ENCODE data around the gene MTA1.

The MTA1 gene

DNA sequence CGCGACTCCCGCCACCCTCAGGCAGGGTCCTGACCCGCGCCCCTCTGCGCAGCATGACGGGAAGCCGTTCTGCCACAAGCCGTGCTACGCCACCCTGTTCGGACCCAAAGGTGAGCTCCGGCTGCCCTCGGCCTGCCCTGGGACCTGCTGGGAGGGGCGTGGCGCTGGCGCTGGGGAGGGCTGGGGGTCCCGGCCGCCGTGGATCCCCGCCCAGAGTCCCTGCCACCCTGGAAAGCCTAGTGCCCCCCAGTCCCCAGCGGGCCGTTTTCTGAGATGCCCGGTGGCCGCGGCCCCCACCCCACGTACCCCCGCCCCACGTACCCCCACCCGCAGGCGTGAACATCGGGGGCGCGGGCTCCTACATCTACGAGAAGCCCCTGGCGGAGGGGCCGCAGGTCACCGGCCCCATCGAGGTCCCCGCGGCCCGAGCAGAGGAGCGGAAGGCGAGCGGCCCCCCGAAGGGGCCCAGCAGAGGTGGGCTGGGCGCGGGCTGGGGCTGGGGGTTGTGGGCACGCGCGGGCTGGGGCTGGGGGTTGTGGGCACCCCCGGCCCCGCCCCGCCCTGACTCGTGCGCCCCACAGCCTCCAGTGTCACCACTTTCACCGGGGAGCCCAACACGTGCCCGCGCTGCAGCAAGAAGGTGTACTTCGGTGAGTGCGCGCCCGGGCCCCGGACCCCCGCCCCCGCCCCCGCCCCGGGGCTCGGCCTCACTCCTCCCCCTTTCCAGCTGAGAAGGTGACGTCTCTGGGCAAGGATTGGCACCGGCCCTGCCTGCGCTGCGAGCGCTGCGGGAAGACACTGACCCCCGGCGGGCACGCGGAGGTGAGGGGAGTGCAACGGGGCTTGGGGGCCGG is 59.0 kb downstream of the MTA1 start:
- DNase-seq, result peak; percentile 50

DNA sequence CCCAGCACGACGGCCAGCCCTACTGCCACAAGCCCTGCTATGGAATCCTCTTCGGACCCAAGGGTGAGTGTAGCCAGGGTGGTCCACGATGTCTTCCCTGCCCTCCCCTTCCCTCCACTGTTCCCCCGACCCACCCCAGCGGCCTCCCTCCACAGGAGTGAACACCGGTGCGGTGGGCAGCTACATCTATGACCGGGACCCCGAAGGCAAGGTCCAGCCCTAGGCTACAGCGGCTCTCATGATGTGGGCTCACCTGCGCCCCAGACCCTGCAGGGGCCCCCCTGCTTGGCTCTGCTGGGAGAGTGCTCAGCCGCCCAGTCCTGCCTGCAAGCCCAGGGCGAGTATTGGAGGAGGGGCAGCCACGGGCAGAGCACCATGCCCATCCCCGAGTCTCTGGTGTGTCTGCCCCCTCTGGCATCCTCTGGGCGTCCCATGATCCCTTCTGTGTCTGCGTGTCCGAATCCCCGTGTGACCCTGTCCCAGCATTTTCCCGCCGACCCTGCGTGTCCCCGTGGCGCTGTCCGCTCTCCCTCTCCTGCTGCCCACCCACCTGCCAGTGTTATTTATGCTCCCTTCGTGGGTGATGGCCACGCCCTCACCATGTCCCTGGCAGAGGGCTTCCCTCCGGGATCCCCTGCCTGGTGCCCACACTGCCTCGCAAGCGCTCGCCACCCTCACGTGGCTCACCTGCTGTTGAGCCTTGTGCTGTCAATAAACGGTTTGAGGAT is 60.0 kb downstream of the MTA1 start:
- no peak for DNase-seq

DNA sequence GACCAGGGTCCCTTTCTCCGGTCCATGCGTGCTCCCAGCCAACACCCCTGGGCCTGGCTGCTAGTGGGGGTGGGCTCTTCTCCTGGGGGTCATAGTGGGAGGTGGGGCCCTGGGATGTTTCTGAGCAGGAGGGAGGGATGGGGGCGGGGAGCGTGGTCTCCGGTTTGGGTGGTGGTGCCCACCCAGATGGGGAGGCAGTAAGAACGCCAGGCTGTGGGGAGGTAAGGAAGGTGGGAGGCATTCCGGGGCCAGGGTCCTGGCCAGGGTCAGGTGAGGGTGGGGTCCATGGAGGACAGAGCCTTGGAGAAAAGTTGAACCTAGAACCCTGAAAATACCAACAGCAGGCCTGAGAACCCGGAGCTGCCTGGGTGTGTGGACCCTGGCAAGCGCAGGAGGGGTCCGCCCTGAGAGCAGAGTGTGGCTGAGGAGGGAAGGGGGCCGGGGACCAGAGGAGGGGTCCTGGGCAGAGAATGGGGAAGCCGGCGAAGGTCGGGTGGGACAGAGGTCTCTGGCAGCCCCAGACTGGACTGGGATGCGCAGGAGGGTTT is 60.6 kb downstream of the MTA1 start:
- DNase-seq, result no peak

DNA sequence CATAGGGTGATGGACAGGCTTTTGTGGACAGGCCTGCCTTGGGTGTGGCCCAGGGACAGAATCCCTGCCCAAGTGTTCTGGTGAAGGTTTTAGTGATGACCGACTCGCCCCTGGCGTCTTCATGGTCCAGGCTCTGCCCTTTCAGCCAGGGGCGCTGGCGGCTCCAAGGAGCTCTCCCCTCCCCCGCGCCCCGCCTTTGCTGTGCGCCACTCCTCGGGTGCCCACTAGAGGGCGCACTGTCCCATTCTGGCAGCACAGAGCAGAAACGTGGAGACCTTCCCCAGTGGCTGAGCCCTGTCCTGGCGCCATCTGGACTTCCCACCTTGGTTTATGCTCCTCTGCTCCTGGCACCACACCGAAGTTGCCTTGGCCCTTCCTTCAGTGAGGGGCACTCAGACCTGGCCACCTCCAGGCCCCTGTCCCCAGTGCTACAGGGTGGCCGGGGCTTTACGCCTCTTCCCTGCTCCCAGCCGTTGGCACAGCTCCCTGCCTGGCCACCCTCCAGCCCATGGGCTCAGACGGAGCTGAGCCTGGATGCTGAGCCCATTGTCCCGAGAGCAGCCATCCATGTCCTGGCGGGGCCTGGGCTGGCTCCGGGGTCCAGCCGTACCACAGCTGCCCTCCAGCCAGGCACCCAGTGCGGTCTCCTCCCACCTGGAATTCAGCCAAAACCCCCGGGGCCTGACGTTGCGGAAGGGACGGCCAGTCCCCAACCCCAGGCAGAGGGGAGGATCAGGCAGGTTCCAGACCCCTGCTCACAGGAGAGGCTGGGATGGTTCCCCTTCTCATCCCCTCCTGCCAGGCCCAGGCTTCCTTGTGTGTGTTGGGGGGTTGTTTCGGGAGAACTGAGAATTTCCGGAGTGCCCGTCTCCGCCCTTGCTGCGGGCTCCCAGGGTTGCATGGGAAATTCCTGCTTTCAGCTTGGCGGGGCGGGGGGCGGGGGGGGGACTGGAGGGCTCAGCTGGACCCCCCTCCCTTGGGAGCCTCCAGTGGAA is 61.5 kb downstream of the MTA1 start:
- DNase-seq, result peak; percentile 87

DNA sequence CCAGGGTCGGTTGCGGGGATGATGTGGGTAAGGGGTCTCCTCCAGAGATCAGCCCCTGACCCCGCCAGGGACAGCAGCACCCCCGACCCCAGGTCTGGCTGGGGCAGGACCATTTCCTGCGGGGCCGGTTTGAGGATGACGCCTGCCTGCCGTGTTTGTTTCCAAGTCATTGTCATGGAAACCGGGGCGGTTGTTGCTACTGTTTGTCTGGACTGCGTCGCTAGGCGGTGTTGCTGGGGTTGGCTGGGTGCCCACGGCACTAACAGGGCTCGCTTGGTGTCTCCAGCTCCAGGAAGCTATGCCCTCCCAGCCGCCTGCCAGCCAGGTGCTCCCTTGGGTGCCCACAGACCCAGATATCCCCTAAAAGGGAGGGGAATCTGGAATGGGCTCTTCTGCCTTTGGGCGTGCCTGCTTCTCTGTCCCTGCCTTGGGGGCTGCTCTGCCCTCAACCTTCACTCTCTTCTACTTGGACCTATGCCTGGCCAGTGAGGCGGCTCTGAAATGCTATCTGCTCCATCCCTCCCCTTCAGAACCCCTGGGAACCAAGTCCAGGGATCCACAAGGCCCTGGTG is 62.3 kb downstream of the MTA1 start:
- DNase-seq, result peak; percentile 96

DNA sequence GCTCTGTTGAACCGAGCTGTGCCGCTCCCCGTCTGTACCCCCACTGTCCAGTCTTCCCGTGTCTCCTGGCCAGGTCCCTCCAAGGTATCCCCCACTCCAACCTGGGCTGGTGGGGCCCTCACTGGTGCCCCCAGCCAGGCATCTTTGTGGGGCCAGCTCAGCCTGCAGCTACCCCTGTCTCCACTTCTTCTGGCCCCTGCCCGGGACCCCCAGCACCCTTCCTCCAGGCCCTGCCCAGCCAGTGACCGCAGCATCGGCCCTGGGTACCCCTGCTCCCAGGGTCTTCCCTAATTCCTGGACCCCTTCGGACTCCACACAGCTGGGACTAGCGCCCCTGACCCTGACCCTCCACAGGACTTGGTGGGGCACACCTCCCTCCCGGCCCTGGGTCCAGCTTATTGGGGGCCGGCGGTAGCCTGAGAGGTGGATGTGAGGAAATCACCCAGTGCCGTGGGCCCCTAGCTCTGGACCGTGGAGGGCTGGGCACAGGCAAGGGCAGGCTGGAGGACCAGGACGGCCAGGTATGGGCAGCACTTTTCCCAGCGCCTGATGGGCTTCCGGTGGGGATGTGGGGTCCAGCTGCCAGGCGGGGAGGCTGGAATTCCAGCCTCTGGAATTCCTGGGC is 63.0 kb downstream of the MTA1 start:
- DNase-seq, result no peak

DNA sequence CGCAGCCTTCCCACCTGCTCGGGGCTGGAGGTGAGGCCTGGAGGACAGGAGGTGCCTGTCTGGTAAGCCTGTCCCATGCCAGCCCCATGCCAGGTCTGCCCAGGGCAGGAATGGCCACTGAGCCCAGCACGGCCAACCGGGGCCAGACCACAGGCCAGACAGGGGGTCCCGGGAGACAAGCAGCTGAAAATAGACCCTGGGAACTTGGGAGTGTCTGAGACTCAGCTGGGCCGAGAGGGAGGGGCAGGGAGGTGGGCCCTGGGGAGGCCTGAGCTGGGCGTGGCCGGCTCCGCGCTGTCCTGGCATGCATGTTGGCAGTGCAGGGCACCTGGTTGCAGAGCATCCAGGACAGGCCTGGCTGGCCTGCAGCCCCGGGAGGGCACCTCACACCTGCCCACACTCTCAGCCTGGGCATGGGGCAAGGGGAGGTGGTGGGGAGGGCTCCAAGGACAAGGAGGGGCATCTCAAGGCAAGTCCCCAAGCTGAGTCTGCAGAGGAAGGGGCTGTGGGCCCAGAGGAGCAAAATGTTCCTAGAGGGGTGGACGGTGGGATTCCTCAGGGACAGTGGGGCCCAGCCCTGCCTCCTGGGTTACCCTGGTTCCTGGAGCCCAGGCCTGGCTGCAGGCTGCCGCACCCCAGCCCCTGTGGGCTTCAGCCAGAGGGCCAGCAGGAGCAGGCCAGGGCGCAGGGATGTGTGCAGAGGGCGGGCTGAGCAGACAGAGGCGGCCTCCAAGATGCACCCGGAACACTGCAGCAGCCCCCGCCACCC is 63.9 kb downstream of the MTA1 start:
- no peak for DNase-seq

DNA sequence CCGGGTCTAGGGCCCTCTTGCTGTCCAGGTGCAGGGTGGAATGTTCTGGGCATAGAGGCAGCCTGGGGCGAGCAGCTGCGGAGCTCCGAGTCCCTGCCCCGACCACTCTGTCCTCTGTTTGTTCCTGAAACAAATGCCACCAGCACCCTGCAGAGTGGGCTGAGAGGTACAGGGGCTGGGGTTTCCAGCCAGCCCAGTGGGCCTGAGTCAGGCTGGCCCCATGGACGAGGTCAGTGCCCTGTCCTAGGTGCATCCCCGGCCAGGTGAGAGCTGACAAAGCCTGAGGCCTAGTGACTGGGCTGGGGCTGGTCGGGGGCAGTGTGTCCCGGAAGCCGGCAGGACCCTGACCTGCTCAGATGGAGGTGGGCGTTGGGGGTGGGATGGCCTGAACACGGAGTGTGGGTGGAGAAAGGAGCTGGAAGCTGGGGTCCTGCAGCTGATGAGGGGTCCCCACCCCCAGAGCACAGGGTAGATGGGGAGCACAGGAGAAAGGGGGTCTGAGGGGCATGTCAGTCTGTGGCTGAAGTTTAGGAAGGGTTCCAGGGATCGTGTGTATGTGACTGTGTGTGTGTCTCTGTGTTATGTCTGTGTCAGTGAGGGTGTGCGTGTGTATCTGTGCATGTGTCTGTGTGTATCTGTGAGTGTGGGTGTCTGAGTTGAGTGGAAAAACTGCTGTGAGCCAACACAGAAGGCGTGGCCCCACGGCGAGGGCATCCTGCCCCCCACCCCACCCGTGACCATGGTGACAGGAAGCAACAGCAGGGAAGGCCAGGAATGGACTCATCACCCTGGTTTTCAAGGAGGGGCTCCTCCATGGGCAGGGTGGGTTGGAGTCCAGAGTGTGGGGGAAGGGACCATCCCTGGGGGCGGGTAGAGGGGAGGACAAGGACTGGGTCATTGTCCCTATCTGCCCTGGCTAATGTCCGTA is 64.7 kb downstream of the MTA1 start:
- DNase-seq, result peak; percentile 56

DNA sequence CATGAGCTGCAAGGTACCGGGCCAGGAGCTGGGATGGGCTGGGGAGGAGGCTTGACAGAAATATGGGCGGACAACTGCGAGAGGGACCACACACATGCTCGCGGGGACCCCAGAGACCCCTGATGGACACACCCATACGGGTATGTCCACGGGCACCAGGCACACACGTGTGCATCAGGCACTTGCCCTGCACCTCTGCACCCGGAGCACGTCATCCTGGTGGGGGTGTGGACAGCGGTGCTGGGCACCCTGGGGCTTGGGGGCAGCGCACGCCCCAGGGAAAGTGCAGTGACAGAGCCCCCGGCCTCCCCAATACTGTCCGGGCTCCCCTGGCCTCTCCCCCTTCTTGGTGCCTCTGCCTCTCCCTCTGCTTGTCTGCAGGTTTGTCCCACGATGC is 65.4 kb downstream of the MTA1 start:
- no peak for DNase-seq

DNA sequence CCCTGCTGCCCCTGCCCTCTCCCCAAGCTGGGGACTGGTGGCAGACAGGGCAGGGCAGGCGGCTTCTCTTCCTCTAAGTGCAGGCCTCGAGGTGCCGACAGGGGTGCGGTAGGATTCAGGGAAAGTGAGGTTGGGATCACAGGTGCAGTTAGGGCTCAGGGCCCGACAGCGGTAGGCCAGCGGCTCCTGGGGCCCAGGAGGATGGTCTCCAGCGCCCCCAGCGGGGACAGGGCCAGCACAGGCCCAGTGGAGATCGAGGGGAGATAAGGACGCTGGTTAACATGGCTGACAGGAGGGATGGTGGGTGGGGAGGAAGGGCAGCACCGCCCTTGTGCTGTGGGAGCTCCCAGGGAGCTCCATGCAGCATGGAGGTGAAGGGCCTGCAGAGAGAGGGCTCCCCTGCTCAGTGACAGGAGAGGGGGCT is 66.1 kb downstream of the MTA1 start:
- DNase-seq, result no peak

DNA sequence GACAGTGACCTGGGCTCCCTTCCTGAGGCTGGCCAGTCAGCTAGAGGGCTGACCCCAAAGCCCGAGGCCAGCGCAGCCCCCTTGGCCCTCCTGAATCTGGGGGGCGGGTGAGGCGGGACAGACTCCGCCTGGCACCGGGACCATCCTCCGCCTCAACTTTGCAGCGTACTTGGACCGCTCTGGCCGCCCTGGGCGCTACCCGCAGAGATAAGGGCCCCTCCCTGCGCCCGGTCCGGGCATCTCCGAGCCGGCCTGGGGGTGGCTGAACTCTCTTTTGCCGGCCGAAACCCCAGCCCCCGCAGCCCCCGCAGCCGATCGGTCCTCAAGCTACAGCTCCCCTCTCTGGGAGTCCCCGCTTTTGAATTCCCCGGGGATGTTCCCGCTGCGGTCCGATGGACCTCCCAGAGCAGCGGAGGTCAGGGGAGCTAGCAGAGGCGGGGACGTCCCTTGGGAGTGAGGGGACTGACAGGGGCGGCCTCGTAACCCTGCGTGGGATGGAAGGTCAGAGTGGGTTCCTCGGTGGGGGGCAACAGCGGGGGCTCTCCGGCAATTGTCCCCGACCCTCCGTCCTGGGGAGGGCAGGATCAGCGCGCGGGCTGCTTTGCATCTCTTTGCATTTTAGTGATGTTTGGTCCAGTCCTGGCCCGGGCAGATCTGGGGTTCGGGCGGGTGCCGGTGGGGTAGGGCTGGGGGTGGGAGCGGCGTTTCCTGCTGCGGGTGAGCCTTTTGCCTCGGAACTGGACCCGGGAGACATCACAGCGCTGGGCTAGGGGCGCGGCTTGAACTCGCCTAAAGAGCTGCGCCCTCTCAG is 66.7 kb downstream of the MTA1 start, which contains the start of gene CRIP1:
Gene CRIP1 (plus strand): TSS at position 724 of the 811 bp plus-strand sequence. CDS start 374 bp downstream, outside the sequence.
- no peak for DNase-seq

DNA sequence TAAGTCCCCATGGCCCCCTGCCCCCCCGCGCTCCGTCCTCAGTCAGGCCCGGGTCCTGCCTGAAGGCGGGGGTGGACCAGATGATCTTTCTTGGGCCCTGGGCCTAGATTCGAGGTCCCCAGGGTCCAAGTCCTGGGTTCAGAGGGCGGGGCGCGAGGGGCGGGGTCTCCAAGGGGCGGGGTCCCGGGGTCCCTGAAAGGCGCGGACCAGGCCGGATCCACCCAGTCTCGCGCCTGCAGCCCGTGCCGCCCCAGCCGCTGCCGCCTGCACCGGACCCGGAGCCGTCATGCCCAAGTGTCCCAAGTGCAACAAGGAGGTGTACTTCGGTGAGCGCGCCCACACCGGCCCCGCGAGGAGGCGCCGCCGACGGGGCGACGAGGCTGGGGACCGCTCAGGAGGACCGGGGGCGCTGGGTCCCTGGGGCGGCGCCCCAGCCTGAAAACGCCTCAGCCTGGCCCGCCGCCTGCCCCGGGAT is 67.4 kb downstream of the MTA1 start:
- DNase-seq, result peak; percentile 49

DNA sequence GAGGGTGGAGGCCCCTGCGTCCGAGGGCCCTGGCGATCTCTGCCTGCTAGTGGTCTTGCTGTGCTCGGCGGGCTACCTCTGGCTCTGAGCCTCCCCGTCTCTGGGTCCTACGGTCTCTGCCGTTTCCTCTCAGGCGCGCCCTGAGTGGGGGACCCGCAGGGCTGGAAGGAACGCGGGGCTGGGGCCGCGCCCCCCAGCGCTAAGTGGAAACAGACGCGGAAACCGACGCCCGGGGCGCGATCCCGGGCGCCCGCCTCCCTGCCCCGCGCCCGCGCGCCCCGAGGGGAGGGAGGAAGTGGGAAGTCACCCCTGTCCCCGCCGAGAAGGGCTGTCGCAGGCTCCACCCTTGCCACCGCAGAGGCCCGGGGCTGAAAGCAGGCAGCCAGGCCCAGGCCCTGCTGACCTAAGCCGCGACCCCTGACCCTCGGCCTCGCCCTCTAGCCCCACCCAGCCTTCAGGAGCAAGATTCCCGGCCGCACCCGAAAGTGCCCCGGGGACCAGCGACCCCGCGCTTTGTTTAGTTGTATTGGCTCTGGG is 67.9 kb downstream of the MTA1 start:
- peak; percentile 66 for DNase-seq

DNA sequence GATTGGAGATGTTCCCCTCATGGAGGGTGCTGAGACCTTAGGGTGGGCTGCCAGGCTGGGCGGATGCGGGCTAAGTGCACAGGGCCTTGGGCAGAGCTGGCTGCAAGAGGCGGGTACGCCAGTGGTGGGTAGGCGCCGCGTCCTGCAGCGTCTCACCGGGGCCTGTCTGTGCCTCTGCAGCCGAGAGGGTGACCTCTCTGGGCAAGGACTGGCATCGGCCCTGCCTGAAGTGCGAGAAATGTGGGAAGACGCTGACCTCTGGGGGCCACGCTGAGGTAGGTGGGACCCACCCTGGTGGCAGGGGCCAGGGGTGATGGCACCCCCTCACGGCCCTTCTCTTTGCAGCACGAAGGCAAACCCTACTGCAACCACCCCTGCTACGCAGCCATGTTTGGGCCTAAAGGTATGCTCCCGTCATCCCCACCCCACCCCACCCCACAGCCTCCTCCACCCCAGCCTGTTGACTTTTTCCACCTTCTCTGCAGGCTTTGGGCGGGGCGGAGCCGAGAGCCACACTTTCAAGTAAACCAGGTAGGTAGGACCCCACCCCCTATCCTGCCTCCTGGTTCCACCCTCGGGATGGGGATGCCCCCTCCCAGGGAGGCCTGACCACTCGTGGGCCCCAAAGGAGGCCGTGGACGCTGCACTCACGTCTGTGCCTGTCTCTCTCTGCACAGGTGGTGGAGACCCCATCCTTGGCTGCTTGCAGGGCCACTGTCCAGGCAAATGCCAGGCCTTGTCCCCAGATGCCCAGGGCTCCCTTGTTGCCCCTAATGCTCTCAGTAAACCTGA is 68.6 kb downstream of the MTA1 start:
- DNase-seq, result no peak

DNA sequence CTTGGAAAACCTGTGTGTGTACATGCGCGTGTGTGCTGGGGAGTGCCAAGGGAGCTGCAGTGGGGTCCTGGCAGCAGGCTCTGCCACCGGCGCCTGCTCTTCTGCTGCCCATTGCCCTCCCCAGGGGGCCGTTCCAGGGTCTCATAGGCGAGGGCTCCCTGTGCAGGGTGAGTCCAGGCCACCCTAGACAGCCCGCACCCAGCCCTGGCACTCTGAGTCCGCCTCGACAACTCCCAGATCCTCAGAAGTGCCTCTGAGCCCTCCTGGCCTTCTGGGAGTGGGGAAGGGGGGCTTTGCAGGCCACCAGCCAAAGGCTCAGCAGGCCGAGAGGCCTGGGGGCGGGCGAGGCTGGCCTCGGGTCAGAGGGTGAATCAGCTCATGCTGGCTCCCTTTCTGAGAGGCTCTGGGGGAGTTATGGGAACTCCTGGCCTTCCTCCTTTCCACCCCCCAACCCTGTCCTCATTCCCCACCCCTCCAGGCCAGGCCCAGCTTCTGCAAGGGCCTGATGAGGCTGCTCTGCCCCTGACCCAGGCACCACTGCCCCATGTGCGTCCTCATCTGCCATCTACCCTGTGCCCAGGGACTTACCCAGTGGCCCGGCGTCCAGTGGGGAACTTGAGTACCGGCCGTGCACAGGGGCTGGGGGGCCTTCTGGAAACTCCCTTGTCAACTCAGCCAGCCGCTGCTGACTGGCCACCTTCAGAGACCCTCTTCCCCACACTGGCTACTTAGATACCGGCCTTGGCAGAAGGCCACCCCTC is 69.3 kb downstream of the MTA1 start:
- no peak for DNase-seq

DNA sequence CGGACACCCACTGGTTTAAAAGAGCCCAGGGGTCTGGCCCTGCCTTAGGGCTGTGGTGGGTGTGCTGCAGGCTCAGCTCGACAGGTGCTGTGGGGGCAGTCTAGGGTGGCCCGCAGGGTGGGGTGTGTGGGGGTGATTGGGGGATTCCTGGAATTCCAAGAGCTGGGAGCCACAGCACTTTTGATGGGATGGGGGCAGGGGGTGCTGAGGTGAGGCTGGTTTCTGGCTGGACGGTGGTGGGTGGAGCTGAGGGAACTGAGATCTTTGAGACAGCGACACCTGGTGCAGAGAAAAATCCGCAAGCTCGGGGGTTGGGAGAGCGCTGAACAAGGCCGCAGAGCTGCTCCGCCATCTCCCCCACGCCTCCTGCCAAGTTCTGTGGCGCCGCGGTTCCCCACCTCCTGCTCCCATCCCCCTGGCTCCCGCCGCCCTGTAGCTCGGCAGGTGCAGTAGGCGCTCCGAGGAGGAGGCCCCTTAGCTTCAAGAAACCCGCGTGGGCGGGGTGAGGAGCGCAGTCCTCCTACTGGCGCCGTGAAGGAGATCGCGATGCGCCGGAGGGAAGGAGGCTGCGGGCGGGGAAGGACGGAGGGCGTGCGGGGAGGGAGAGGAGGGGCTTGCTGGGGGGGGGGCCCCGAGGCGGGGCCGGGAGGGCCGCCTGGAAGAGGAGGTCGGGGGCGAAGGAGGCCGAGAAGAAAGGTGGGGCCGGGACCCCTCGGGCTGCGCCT is 70.1 kb downstream of the MTA1 start:
- DNase-seq, result peak; percentile 83
